ENCODE results near the gene GMDS.

DNA sequence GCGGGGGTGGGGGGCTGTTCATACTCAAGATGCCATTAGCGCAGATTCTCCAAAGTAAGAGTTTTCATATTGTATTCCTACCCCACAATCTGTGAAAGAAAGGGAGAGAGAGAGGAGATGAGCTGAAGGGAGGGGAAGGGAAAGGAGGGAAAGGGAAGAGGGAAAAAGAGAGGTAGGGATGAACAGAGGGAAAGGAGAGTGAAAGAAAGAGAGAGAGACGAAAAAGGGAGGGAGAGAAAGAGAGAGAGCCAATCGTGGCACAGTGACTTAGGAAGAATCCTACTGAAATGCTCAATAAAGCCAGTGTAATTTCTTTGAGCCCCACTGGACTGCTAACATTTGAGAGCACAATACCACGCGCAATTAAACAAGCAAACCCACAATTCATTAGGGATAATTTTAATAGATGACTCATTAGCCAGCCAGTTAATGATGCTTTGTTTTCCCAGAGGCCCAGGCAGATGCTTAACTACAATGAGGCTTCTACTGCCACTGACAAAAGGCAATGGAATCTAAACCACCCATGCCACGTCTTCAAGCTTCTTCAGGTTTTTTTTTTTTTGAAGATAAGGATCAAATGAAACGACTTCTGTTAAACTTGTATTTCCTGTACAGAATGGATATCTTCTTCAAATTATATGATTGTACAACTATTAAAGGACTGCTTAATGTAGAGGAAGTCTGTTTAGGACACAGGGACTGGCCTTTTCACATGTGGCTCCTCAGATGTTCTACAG, 328.9 kb downstream of the GMDS start:
- TF ChIP-seq, protein P1, sequence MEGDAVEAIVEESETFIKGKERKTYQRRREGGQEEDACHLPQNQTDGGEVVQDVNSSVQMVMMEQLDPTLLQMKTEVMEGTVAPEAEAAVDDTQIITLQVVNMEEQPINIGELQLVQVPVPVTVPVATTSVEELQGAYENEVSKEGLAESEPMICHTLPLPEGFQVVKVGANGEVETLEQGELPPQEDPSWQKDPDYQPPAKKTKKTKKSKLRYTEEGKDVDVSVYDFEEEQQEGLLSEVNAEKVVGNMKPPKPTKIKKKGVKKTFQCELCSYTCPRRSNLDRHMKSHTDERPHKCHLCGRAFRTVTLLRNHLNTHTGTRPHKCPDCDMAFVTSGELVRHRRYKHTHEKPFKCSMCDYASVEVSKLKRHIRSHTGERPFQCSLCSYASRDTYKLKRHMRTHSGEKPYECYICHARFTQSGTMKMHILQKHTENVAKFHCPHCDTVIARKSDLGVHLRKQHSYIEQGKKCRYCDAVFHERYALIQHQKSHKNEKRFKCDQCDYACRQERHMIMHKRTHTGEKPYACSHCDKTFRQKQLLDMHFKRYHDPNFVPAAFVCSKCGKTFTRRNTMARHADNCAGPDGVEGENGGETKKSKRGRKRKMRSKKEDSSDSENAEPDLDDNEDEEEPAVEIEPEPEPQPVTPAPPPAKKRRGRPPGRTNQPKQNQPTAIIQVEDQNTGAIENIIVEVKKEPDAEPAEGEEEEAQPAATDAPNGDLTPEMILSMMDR (IDR thresholded peaks at IDR 0.05; ENCODE audit: borderline replicate concordance, extremely low read depth, low read length, poor library complexity, severe bottlenecking) = no peak
- TF ChIP-seq EZH2 (IDR thresholded peaks at IDR 0.05; ENCODE audit: borderline replicate concordance, low read depth, low read length, severe bottlenecking) = no peak

Data from DND-41 (cell line).